GM20000 (cell line): ENCODE data around the gene PRCC.

ENCODE experiments used
- DNase-seq: peaks from one replicate; pipeline ENCODE4 v3.0.0; 2012; ENCODE audit warnings: low spot score
- TF ChIP-seq, protein P1 (sequence below): IDR thresholded peaks from 2 replicates; pipeline ENCODE4 v1.5.1; 2012; ENCODE audit warnings: mild to moderate bottlenecking, control low read depth; ENCODE audit errors: extremely low read depth, missing control alignments

Gene PRCC

DNA sequence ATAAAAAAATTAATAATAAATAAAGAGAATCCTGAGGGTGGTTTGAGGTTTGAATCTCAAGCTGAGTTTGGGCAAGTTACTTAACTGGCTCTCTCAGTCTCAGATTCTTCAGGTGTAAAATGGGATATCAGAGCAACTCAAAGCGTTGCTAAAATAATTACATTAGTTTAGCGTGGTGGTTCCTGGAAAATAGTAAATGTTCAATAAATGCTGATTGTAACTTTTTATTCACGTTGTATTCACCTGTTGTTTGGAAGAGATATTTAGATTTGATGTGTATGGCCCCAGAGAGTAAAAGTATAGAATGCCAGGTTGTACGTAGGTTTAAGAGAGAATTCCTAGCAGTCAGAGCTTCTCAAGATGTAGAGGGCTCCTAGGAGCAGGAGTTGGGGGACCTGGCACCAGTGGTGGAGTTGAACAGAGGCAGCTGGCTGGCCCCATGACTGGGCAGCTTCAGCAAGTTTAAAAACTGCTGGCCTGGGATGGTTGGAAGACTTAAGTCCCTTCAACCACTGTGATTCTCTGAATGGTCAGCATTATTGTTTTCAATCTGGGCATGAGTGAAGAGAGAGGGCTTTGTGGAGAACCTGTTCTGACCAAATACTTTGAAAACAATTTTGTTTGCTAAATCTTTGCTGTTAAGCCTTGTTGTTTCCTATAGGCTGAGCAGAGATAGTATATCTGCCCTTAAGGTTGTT lies 22.4 kb downstream of the PRCC start:
- DNase-seq: no peak
- TF ChIP-seq, protein P1, sequence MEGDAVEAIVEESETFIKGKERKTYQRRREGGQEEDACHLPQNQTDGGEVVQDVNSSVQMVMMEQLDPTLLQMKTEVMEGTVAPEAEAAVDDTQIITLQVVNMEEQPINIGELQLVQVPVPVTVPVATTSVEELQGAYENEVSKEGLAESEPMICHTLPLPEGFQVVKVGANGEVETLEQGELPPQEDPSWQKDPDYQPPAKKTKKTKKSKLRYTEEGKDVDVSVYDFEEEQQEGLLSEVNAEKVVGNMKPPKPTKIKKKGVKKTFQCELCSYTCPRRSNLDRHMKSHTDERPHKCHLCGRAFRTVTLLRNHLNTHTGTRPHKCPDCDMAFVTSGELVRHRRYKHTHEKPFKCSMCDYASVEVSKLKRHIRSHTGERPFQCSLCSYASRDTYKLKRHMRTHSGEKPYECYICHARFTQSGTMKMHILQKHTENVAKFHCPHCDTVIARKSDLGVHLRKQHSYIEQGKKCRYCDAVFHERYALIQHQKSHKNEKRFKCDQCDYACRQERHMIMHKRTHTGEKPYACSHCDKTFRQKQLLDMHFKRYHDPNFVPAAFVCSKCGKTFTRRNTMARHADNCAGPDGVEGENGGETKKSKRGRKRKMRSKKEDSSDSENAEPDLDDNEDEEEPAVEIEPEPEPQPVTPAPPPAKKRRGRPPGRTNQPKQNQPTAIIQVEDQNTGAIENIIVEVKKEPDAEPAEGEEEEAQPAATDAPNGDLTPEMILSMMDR: no peak

DNA sequence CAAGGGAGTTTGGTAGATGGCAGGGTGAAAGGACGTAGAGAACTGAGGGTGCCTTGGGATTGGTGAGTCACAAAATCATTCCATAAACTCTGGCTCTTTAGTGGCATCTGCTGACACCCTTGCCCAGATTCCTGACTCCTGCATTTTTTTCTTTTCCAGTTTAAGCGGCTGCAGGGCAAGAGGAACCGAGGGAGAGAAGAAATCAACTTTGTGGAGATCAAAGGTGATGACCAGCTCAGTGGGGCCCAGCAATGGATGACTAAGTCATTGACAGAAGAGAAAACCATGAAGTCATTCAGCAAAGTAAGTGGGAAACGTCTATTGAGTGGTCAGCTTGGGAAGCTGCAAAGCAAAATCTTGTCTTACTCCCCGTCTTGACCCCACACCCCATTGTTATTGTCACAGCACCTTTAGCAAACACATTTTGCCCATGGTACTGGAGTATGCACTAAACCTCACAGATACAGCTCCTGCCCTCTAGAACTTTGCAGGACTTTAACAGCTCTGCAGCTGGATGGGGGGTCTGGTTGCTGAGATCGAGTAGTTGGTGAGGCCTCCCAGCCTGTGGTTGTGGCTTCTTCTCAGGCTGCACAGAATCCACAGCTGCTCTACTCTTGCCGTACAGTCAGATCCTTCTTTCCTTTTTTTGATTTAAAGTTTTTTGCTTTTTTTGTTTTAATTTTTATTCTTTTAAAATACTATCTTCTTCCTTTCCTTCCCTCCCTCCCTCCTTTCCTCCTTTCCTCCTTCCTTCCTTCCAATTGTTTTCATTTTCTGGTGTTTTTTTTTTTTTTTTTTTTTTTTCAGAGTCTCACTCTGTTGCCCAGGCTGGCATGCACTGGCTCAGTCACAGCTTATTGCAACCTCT lies 27.4 kb downstream of the PRCC start:
- TF ChIP-seq, protein P1: no peak
- no peak for DNase-seq

DNA sequence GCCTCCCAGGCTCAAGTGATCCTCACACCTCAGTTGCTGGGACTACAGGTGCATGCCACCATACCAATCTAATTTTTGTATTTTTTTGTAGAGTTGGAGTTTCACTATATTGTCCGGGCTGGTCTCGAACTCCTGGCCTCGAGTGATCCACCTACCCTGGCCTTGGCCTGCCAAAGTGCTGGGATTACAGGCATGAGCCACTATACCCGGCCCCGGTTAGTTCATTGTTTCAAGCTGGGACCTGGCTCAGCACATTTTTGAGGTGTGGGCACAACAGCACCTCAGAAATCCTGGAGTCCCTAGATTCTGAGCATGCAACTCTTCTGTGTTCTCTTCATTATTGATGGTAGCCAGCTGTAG lies 28.0 kb downstream of the PRCC start:
- DNase-seq: no peak
- TF ChIP-seq, protein P1: no peak

DNA sequence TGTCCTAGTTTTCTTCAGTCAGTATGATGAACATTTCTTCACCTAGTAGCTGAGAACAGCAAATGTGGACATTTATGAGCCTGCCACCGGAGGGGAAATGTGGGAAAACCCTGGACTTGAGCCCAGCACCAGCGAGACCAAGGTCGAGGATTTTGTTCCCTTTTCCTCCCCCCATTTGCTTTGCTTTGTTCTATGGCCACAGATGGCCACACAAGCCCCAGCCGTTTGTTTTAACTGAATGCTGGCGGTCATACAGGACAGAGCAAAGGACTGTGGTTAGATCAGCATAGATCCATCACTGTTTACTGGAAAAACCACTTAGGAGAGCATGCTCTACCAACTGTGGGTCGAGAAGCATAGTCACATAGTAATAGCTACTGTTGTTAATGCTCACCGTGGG lies 28.5 kb downstream of the PRCC start:
- TF ChIP-seq, protein P1: no peak
- no peak for DNase-seq

DNA sequence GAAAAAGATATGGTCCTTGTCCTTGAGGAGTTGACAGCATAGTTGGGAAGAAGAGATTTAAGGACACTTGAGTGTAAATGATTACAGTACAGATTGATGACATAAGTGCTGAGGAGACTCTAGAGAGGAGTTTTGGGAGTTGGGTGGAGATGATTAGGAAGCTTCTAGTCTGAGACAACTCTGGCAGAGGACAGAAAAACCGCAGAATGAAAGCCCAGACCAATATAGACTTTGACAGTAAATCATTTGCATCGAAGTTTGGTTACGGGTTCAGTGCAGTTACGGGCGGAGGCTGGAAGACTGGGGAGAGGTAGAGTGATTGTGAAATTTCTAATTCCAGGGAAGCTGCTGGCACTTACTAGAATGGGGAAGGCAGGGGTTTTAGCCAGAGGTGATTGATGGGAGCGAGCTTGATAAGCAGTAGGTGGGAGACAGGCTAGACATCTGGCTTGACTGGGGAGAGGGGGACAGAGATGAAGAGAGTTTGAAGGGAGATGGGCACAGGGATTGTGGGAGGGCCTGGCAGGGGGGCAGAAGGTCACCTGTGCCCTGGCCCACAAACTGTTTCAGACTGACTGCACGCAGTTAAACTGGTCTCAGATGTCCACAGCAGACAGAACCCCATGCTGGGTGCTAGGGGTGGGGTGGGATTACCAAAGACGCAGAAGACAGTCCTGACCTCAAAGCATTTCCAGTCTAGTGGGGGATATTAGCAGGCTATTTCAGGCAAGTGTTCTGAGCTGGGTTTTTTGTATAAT lies 29.2 kb downstream of the PRCC start:
- TF ChIP-seq, protein P1: no peak

DNA sequence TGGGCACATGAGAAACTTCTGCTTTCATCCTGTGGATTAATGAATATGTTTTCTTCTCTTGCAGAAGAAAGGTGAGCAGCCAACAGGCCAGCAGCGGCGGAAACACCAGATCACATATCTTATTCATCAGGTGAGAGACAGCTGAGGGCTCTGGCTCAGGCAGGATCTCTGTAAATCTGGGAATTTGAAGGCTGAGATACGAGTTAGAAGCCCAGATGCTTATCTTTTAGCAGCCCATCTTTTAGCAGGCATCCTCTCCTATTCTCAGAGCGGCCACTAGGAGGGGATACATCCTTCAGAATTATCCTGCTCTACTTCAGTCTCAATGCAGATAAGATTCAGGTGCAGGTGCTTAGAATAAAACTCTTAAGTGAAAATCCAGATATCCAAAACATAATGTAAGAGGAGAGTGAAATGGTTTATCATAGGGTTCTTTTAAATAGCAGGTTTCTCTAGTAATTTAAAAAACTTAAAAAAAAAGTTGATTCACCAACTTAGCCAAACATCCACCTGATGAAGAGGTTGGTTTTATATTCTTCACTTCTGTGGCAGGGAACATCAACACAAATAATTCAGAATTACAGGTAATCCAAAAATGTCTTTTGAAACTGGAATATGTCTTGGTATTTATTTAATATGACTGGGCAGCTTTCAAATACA lies 30.0 kb downstream of the PRCC start:
- TF ChIP-seq, protein P1: peak; percentile 63
- DNase-seq: peak; percentile 63

More for the DNA sequence above, 29.2 kb downstream of the PRCC start:
- DNase-seq: no peak
